ENCODE data around the gene E2F3.
A peak's percentile ranks its signal among the peaks of the same experiment; 100 is the strongest.

Gene E2F3

DNA sequence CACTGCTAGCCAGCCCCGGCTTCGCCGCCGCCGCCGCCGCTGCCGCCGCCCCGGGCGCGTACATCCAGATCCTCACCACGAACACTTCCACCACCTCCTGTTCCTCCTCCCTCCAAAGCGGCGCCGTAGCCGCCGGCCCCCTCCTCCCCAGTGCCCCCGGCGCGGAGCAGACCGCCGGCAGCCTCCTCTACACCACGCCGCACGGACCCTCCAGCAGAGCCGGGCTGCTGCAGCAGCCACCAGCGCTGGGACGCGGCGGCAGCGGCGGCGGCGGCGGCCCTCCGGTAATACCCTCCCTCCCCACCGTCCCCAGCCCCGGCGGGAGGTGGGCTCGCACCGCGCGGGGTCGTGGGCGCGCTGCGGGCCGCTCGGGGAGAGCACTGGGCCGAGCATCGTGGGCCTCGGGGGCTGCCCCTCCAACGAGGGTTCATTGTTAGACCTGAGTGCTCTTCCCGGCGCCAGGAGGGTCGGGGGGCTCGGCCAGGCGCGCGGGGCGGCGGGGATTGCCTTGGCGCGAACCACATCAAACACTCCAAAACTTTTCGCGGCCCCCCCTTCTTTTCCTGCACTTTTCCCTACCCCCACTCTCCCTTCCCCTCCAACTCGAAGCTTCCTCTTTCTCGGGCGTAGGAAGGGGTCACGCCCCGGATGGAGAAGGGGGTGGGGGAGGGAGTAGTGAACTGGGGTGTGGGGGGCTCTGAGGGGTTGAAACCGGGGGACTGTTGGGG is 827 bp downstream of the E2F3 start:
- TF ChIP-seq, protein P1, sequence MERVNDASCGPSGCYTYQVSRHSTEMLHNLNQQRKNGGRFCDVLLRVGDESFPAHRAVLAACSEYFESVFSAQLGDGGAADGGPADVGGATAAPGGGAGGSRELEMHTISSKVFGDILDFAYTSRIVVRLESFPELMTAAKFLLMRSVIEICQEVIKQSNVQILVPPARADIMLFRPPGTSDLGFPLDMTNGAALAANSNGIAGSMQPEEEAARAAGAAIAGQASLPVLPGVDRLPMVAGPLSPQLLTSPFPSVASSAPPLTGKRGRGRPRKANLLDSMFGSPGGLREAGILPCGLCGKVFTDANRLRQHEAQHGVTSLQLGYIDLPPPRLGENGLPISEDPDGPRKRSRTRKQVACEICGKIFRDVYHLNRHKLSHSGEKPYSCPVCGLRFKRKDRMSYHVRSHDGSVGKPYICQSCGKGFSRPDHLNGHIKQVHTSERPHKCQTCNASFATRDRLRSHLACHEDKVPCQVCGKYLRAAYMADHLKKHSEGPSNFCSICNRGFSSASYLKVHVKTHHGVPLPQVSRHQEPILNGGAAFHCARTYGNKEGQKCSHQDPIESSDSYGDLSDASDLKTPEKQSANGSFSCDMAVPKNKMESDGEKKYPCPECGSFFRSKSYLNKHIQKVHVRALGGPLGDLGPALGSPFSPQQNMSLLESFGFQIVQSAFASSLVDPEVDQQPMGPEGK (CRISPR knock-in tag; IDR thresholded peaks at IDR 0.05; ENCODE audit: borderline replicate concordance): no peak
- TF ChIP-seq TCF4 (CRISPR knock-in tag; IDR thresholded peaks at IDR 0.05; ENCODE audit: borderline replicate concordance) (no peak), GLIS3 (CRISPR knock-in tag; IDR thresholded peaks at IDR 0.05) (no peak), ZNF565 (CRISPR knock-in tag; conservative IDR thresholded peaks at IDR 0.05; ENCODE audit: low read depth) (no peak), TOX (CRISPR knock-in tag; IDR thresholded peaks at IDR 0.05; ENCODE audit: borderline replicate concordance) (no peak), ARNTL (CRISPR knock-in tag; IDR thresholded peaks at IDR 0.05; ENCODE audit: borderline replicate concordance, low read depth) (no peak), SNAI2 (CRISPR knock-in tag; IDR thresholded peaks at IDR 0.05) (no peak)
- TF ChIP-seq, protein P2, sequence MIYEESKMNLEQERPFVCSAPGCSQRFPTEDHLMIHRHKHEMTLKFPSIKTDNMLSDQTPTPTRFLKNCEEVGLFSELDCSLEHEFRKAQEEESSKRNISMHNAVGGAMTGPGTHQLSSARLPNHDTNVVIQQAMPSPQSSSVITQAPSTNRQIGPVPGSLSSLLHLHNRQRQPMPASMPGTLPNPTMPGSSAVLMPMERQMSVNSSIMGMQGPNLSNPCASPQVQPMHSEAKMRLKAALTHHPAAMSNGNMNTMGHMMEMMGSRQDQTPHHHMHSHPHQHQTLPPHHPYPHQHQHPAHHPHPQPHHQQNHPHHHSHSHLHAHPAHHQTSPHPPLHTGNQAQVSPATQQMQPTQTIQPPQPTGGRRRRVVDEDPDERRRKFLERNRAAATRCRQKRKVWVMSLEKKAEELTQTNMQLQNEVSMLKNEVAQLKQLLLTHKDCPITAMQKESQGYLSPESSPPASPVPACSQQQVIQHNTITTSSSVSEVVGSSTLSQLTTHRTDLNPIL (CRISPR knock-in tag; IDR thresholded peaks at IDR 0.05; ENCODE audit: low read depth): no peak
- peak; percentile 0; the same call in 2 of the 3 replicates for ATAC-seq

DNA sequence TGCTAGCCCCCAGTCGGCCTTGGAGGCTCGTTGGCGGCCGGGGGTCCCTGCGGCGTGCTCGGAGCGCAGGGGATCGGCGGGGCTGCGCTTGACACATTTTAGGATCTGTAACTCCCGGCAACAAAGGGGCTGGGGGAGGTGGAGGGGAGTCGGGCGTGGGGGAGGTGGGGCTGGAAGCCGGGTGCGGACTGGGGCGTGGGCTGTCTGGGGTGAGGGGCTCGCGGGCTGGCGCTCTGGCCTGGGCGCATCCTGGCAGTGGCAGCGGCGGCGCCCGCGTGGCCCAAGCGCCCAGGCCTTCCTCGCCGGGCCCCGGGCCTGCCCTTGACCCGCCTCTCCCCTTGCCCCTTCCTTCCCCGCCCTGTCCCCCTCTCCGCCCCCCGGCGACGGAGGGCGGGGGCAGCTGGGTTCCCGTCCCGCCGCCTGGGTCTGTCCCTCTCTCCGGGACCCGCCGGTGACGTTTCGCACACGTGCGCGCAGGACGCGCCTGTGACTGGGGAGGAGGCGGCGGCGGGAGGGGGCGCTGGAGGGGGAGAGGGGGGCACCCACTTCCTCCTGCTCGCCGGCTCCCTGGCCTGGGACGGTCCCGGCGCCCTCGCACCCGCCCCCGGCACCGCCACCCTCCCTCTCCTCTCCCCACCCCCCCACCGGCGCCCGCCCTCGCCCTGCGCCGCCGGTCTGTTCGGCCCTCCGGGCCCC is 1.5 kb downstream of the E2F3 start:
- no peak for TF ChIP-seq ARNTL (CRISPR knock-in tag; IDR thresholded peaks at IDR 0.05; ENCODE audit: borderline replicate concordance, low read depth)
- no peak for TF ChIP-seq ZNF70 (CRISPR knock-in tag; IDR thresholded peaks at IDR 0.05)
- TF ChIP-seq OSR1 (CRISPR knock-in tag; IDR thresholded peaks at IDR 0.05): no peak
- TF ChIP-seq, protein P3, sequence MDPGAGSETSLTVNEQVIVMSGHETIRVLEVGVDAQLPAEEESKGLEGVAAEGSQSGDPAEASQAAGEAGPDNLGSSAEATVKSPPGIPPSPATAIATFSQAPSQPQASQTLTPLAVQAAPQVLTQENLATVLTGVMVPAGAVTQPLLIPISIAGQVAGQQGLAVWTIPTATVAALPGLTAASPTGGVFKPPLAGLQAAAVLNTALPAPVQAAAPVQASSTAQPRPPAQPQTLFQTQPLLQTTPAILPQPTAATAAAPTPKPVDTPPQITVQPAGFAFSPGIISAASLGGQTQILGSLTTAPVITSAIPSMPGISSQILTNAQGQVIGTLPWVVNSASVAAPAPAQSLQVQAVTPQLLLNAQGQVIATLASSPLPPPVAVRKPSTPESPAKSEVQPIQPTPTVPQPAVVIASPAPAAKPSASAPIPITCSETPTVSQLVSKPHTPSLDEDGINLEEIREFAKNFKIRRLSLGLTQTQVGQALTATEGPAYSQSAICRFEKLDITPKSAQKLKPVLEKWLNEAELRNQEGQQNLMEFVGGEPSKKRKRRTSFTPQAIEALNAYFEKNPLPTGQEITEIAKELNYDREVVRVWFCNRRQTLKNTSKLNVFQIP (CRISPR knock-in tag; IDR thresholded peaks at IDR 0.05; ENCODE audit: borderline replicate concordance, low read depth): no peak
- TF ChIP-seq TOX (CRISPR knock-in tag; IDR thresholded peaks at IDR 0.05; ENCODE audit: borderline replicate concordance): no peak
- TF ChIP-seq GLIS3 (CRISPR knock-in tag; IDR thresholded peaks at IDR 0.05): no peak
- no peak for TF ChIP-seq ISL1 (CRISPR knock-in tag; IDR thresholded peaks at IDR 0.05)
- TF ChIP-seq ZFP30 (CRISPR knock-in tag; IDR thresholded peaks at IDR 0.05): no peak
- ATAC-seq: peak; percentile 58

DNA sequence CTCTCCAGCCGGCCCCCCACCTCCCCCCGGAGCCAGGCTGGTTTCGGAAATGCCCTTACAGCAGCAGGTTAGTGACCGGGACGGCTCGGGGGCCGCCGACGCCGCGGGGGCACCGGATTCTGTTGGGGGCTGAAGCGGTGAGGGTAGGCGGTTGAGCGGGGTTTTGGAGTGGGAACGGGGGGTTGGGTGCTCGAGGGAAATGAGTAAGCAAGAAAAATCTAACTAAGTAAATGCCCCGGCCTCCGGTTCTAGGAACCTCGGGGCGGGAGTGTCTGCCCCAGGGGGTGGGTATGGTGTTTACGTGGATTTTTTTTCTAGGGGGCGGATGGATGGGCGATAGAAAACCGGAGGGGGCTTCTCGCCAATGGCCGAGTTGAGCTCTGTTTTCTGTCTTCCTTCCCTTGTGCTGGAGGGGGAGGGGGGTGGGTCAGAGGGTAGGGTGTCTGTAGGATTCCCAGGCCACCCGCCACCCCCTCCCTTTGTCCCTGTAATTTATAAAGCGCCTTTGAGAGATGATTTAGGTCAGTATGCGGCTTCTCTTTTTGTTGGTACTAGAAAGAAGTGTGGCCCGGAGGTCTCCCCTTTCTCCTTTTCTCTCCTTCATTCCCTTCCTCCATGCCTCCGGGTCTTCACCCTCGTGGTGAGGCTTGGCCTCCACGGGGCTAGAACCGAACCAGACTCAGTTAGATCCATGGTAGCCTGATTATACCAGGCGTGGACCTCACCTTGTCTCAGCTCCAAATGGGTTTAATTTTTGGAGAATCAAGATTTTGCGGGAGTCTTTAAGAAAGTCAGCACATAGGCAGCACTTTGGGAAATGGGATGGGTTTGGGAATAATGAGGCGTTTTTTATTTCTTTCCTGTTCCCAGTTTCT is 2.3 kb downstream of the E2F3 start:
- peak; percentile 0; the same call in 2 of the 3 replicates for ATAC-seq
- TF ChIP-seq TOX (CRISPR knock-in tag; IDR thresholded peaks at IDR 0.05; ENCODE audit: borderline replicate concordance): no peak
- TF ChIP-seq, protein P1 (CRISPR knock-in tag; IDR thresholded peaks at IDR 0.05; ENCODE audit: borderline replicate concordance): peak; percentile 19; the same call in 1 of the 2 replicates

DNA sequence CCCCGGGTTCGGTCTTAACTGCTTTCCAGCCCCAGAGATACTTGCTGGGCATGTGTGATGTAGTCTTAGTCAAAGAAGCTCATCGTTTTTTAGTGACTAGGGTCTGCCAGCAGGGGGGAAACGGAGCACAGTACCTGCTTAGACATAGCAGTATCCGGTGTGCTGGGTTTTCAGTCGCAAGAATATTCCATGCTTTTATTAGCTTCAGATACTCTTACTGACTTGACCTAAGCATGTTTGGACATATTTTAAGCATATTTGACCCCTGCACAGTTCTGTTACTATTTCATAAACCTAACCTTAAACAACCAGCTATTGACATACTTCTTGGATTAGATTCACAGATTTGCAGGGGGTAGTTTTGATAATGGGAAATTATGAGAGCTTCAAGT is 3.0 kb downstream of the E2F3 start:
- peak; percentile 45 for ATAC-seq
- TF ChIP-seq ARNTL (CRISPR knock-in tag; IDR thresholded peaks at IDR 0.05; ENCODE audit: borderline replicate concordance, low read depth) (no peak), SNAI2 (CRISPR knock-in tag; IDR thresholded peaks at IDR 0.05) (no peak), ZFP30 (CRISPR knock-in tag; IDR thresholded peaks at IDR 0.05) (no peak), ZNF8 (CRISPR knock-in tag; IDR thresholded peaks at IDR 0.05) (no peak), ISL1 (CRISPR knock-in tag; IDR thresholded peaks at IDR 0.05) (no peak), OSR1 (CRISPR knock-in tag; IDR thresholded peaks at IDR 0.05) (no peak), BACH2 (CRISPR knock-in tag; IDR thresholded peaks at IDR 0.05; ENCODE audit: borderline replicate concordance) (no peak), CSDC2 (CRISPR knock-in tag; IDR thresholded peaks at IDR 0.05) (no peak), TCF4 (CRISPR knock-in tag; IDR thresholded peaks at IDR 0.05; ENCODE audit: borderline replicate concordance) (no peak), GLIS3 (CRISPR knock-in tag; IDR thresholded peaks at IDR 0.05) (no peak), ZC3H10 (CRISPR knock-in tag; IDR thresholded peaks at IDR 0.05) (no peak), ZFP3 (CRISPR knock-in tag; IDR thresholded peaks at IDR 0.05) (no peak), ZNF70 (CRISPR knock-in tag; IDR thresholded peaks at IDR 0.05) (no peak), ESRRG (CRISPR knock-in tag; IDR thresholded peaks at IDR 0.05) (no peak)
- TF ChIP-seq, protein P3 (CRISPR knock-in tag; IDR thresholded peaks at IDR 0.05; ENCODE audit: borderline replicate concordance, low read depth): no peak
- TF ChIP-seq, protein P1 (CRISPR knock-in tag; IDR thresholded peaks at IDR 0.05; ENCODE audit: borderline replicate concordance): no peak
